AG09319 (cell line): ENCODE data around the gene ENPP4.
"Not testable (repeated sequence)": the region's sequence is repeated elsewhere in the genome, so short reads cannot be mapped to it uniquely, and the experiment has no call there.

Experiments used
- DNase-seq: peaks from one replicate; pipeline ENCODE4 v3.0.0-alpha.2; 2010; ENCODE audit warnings: low read depth; ENCODE audit errors: extremely low read depth
- CTCF ChIP-seq: IDR thresholded peaks from 2 replicates; pipeline ENCODE4 v1.5.1; 2011; ENCODE audit warnings: low read depth, mild to moderate bottlenecking, inconsistent platforms, low read length, moderate library complexity

The ENPP4 gene

GRCh38 chr6:46129629-46130511 lies at the start of gene ENPP4:
ENPP4 (plus strand) TSS chr6:46129989; CDS start chr6:46139584, 9,595 bp downstream.
- no peak for TF ChIP-seq CTCF
- DNase-seq: peak; percentile 36

GRCh38 chr6:46080111-46080510 lies 49.7 kb upstream of the ENPP4 start:
- no peak for DNase-seq
- no peak for TF ChIP-seq CTCF

GRCh38 chr6:46085688-46086087 lies 44.1 kb upstream of the ENPP4 start:
- not testable (repeated sequence) for DNase-seq

- TF ChIP-seq CTCF: peak; percentile 73
- DNase-seq: peak; percentile 0
Measured at GRCh38 chr6:46090115-46091079, 39.4 kb upstream of the ENPP4 start.

GRCh38 chr6:46091080-46091478 lies 38.7 kb upstream of the ENPP4 start:
- TF ChIP-seq CTCF: no peak
- DNase-seq: no peak

GRCh38 chr6:46095251-46095650 lies 34.5 kb upstream of the ENPP4 start:
- TF ChIP-seq CTCF: no peak
- DNase-seq: no peak

GRCh38 chr6:46097366-46097765 lies 32.4 kb upstream of the ENPP4 start:
- TF ChIP-seq CTCF: no peak
- DNase-seq: no peak
